Gastroesophageal sphincter (tissue), 4 donors: ENCODE data around the gene SERPINI1. TPM values are rescaled to one million over a fixed set of nuclear protein-coding genes. Genes with fewer than 3 reads are reported as not detected.
A peak's percentile ranks its signal among the peaks of the same experiment; 100 is the strongest.

Experiments
- ATAC-seq: fragments of 150-250 bp; one replicate; pipeline ENCODE4 v1.9.1; 2016; ENCODE audit warnings: mild to moderate bottlenecking, moderate library complexity
- H3K27ac ChIP-seq, 4 donors: fragments of 200-600 bp; sonication (generic) in 3 of 4; 1 replicate in 3 of 4; 2 replicates in 1 of 4; pipeline ENCODE4 v1.5.1; 2016 to 2019
- H3K27me3 ChIP-seq: fragments of 200-600 bp; sonication (generic); one replicate; pipeline ENCODE4 v1.5.1; 2019
- H3K36me3 ChIP-seq, 2 donors: fragments of 200-600 bp; sonication (generic); one replicate each; pipeline ENCODE4 v1.5.1; 2019; ENCODE audit warnings: control low read depth in 1 of 2
- H3K4me1 ChIP-seq, 3 donors: fragments of 200-600 bp; sonication (generic); 1 replicate in 2 of 3; 2 replicates in 1 of 3; pipeline ENCODE4 v1.5.1; 2016 to 2019; ENCODE audit warnings: control low read depth in 2 of 3
- H3K4me3 ChIP-seq, 2 donors: fragments of 200-600 bp; sonication (generic); one replicate each; pipeline ENCODE4 v1.5.1; 2019; ENCODE audit warnings: mild to moderate bottlenecking in 1 of 2, moderate library complexity in 1 of 2
- H3K9me3 ChIP-seq, 3 donors: fragments of 200-600 bp; sonication (generic); one replicate each; pipeline ENCODE4 v1.5.1; 2017 to 2019; ENCODE audit warnings: control low read depth in 2 of 3
- CTCF ChIP-seq, 4 experiments: fragments of 200-600 bp in 2 of 4; fragments of 450-650 bp in 2 of 4; sonication (generic) in 1 of 4; IDR thresholded peaks; one replicate each; pipeline ENCODE4 v1.5.1; 2017 to 2019; ENCODE audit warnings: antibody characterized with exemption in 4 of 4, mild to moderate bottlenecking in 2 of 4, moderate library complexity in 2 of 4
- EP300 ChIP-seq: sonication (generic); formaldehyde crosslinking; IDR thresholded peaks from one replicate; pipeline ENCODE4 v1.6.1; 2017; ENCODE audit warnings: antibody characterized with exemption, mild to moderate bottlenecking
- POLR2A ChIP-seq, 2 donors: fragments of 450-650 bp; IDR thresholded peaks; one replicate each; pipeline ENCODE4 v1.6.1; 2017; ENCODE audit warnings: antibody characterized with exemption in 2 of 2, mild to moderate bottlenecking in 2 of 2, moderate library complexity in 1 of 2
- POLR2AphosphoS5 ChIP-seq: sonication (generic); formaldehyde crosslinking; IDR thresholded peaks from one replicate; pipeline ENCODE4 v1.6.1; 2017; ENCODE audit warnings: antibody characterized with exemption
- WGBS, 2 donors: methylation state at CpG; one replicate each; pipeline ENCODE4 v1.1.5; 2018; ENCODE audit warnings: low coverage in 1 of 2; 5-methylcytosine and 5-hydroxymethylcytosine counted together
- total RNA-seq, 4 donors: library from RNA; depleted of rRNA; stranded (reverse); fragments of >200 nt; gene quantifications; one replicate each; pipeline ENCODE4 v1.1.0, GENCODE V29; 2016

SERPINI1 gene
- total RNA-seq, 4 donors from 2014 or later, result 1.6 to 13.1 (median 4.9) TPM

- H3K9me3 ChIP-seq, result no peaks in the 10 kb centered on the region
- WGBS, 2 donors, result 67 to 80% methylated on average over 1 of the region's 1 CpG
- H3K4me1 ChIP-seq, result peaks cover 0 to 21% (median 0%) of the 10 kb centered on the region in 3 donors
Measured at GRCh38 chr3:167866331-167866730, 130.8 kb downstream of the SERPINI1 start.

DNA sequence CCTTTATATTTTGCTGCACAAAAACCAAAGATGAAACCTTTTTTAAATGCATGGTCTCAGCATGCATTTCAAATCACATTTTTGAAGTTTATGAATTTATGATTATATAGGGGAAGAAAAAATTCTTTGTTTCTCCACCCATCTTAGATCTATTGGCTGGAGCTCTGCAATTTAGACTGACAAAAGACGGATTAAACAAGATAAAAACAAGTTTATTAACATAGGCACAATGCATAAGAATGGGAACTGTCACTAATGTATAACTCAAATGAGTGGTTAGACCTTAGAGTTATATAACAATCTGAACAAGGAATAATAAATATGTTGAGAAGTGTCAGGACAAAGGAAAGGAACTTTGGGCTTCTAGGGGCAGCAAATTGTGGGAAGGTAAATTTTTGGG, 132.5 kb downstream of the SERPINI1 start:
- TF ChIP-seq POLR2A (IDR thresholded peaks at IDR 0.05), result no peak
- no peak for TF ChIP-seq POLR2AphosphoS5
- whole genome bisulfite sequencing, 2 donors, result 40 to 72% methylated on average over 1 of the region's 1 CpG
- no peak overlapping the region for H3K27ac ChIP-seq
- peaks cover 0 to 8% (median 0%) of the 10 kb centered on the region in 3 donors for H3K4me1 ChIP-seq
- no peak for ATAC-seq
- no peaks in the 10 kb centered on the region for H3K9me3 ChIP-seq
- H3K27me3 ChIP-seq, result no peaks in the 10 kb centered on the region
- H3K4me3 ChIP-seq, result no peak overlapping the region
- no peaks in the 10 kb centered on the region for H3K36me3 ChIP-seq

More at GRCh38 chr3:167866331-167866730, 130.8 kb downstream of the SERPINI1 start:
- Histone ChIP-seq H3K27ac (no peak overlapping the region), H3K36me3 (no peaks in the 10 kb centered on the region), H3K4me3 (no peak overlapping the region), H3K27me3 (no peaks in the 10 kb centered on the region)
- ATAC-seq, result no peak
- TF ChIP-seq CTCF (IDR thresholded peaks at IDR 0.05) (no peak), POLR2A (IDR thresholded peaks at IDR 0.05) (no peak), POLR2AphosphoS5 (no peak), EP300 (no peak)

GRCh38 chr3:167870181-167870580, 134.7 kb downstream of the SERPINI1 start:
- H3K4me3 ChIP-seq, result no peak overlapping the region
- H3K4me1 ChIP-seq, result peaks cover 0 to 10% (median 0%) of the 10 kb centered on the region in 3 donors
- H3K27me3 ChIP-seq, result no peaks in the 10 kb centered on the region
- WGBS, 2 donors, result 60 to 65% methylated on average over 4 of the region's 4 CpGs
- TF ChIP-seq EP300, result no peak
- TF ChIP-seq POLR2A (IDR thresholded peaks at IDR 0.05), result no peak
- no peak for TF ChIP-seq POLR2AphosphoS5
- no peak for TF ChIP-seq CTCF (IDR thresholded peaks at IDR 0.05)
- no peaks in the 10 kb centered on the region for H3K9me3 ChIP-seq
- ATAC-seq, result no peak
- peak overlapping the region in 1 of 4 donors; percentile 26 for H3K27ac ChIP-seq
- H3K36me3 ChIP-seq, result no peaks in the 10 kb centered on the region

GRCh38 chr3:167870759-167871158, 135.2 kb downstream of the SERPINI1 start:
- Histone ChIP-seq H3K9me3 (no peaks in the 10 kb centered on the region), H3K27ac (peak overlapping the region in 1 of 4 donors; percentile 14), H3K4me3 (no peak overlapping the region), H3K27me3 (no peaks in the 10 kb centered on the region), H3K4me1 (peaks cover 0 to 13% (median 0%) of the 10 kb centered on the region in 3 donors), H3K36me3 (no peaks in the 10 kb centered on the region)
- TF ChIP-seq POLR2A (IDR thresholded peaks at IDR 0.05), result no peak
- no peak for TF ChIP-seq EP300
- no peak for TF ChIP-seq POLR2AphosphoS5
- TF ChIP-seq CTCF (IDR thresholded peaks at IDR 0.05), result no peak
- no peak for ATAC-seq
- WGBS, 2 donors, result 79 to 80% methylated on average over 4 of the region's 4 CpGs

DNA sequence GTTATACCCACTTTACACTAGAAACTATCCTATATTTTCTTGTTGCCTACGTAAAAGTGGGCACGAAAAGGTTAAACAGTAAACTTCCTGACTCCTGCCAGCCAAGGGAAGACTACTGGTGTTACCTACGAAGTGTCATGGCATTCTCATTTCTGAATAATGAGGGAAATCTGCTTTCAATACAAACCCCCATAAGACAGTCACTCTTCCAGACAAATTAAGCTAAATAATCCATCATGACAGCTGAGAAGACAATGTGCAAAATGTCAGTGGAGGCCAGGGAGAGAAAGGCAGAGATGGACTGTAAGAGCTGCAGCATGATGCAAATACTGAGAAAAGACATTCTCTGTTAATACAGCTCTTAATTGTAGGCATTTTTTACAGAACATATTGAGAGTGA, 136.5 kb downstream of the SERPINI1 start:
- TF ChIP-seq EP300 (no peak), POLR2A (IDR thresholded peaks at IDR 0.05) (no peak), POLR2AphosphoS5 (no peak), CTCF (IDR thresholded peaks at IDR 0.05) (no peak)
- no peak overlapping the region for H3K4me3 ChIP-seq
- H3K9me3 ChIP-seq, result no peaks in the 10 kb centered on the region
- no peak overlapping the region for H3K27ac ChIP-seq
- ATAC-seq, result no peak
- H3K4me1 ChIP-seq, result peaks cover 0 to 26% (median 0%) of the 10 kb centered on the region in 3 donors
- WGBS, 2 donors, result 61 to 85% methylated on average over 3 of the region's 3 CpGs
- H3K27me3 ChIP-seq, result no peaks in the 10 kb centered on the region
- no peaks in the 10 kb centered on the region for H3K36me3 ChIP-seq
